ENCODE measurements around the gene MPZL1.

- TF ChIP-seq CTCF (IDR thresholded peaks at IDR 0.05) (no peak), POLR2A (IDR thresholded peaks at IDR 0.05) (no peak)
Measured at GRCh38 chr1:167784876-167785550, 63.2 kb downstream of the MPZL1 start.

Data from uterus (tissue), 2 donors.